ENCODE results near the gene ATP6V0D1.

Gene ATP6V0D1

DNA sequence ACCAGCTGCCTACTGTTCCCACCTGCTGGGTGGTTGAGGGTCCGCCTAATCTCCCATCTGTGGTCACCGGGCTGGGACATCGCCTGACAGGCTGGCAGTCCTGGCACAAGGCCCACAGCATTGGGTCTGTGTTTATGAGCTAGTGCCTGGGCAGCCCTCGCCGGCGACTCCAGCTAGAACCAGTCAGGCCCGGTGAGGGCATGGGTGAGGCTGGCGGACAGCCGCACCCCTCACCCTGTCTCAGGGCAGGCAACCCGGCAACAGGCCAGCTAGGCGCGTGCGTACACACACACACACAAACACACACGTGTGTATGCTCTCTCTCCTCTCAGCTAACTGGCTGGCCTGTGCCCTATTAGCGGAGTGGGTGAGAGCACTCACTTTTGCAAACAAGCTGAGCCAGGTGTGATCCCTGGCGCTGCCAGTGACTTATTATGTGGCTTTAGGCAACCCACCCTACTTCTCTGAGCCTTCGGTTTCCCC is 39.6 kb downstream of the ATP6V0D1 start:
- no peak for DNase-seq (ENCODE audit: low read depth, low spot score)
- H3K9me3 ChIP-seq (ENCODE audit: low read depth, low read length): no peaks in the 10 kb centered on the region
- H3K36me3 ChIP-seq (ENCODE audit: insufficient read depth, low read length): no peaks in the 10 kb centered on the region
- H3K27ac ChIP-seq: no peak overlapping the region
- no peak overlapping the region for H3K4me3 ChIP-seq
- no peak overlapping the region for H3K9ac ChIP-seq (ENCODE audit: insufficient read length)
- no peak for TF ChIP-seq EZH2 (IDR thresholded peaks at IDR 0.05)
- TF ChIP-seq POLR2AphosphoS5 (IDR thresholded peaks at IDR 0.05; ENCODE audit: borderline replicate concordance, low read depth, low read length): no peak
- TF ChIP-seq FOXP2 (optimal IDR thresholded peaks at IDR 0.05; ENCODE audit: control extremely low read depth, extremely low read length, insufficient read depth): no peak

DNA sequence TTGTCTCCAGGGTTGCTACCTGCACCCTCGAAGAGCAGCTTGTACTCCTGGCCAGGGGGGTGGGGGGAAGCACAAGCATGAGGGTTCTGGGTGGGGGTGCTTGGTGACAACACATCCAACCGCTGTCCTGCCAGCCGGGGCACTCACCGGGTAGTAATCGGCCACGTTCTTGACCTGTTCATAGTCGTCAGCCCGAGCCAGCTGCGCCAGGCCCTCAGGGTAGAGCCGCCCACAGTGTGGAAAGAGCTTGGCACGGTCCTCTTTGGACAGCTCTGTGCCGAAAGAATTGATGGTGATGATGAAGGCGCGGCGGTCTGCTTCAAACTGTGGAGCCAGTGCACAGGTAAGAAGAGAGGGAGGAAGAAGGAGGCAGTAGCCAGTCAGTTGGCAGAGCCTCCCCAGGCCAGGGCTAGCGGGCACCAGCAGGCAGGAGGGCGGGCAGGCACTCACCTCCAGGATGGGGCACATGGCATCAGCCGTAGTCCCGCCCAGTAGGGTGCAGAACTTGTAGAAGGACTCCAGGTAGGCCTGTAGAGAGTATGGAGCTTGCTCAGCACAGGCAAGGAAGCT is 42.0 kb downstream of the ATP6V0D1 start:
- no peak overlapping the region for H3K27ac ChIP-seq
- no peak overlapping the region for H3K4me3 ChIP-seq
- no peaks in the 10 kb centered on the region for H3K36me3 ChIP-seq (ENCODE audit: insufficient read depth, low read length)
- TF ChIP-seq POLR2AphosphoS5 (IDR thresholded peaks at IDR 0.05; ENCODE audit: borderline replicate concordance, low read depth, low read length) (no peak), EZH2 (IDR thresholded peaks at IDR 0.05) (no peak), FOXP2 (optimal IDR thresholded peaks at IDR 0.05; ENCODE audit: control extremely low read depth, extremely low read length, insufficient read depth) (no peak)
- no peak overlapping the region for H3K9ac ChIP-seq (ENCODE audit: insufficient read length)
- no peaks in the 10 kb centered on the region for H3K9me3 ChIP-seq (ENCODE audit: low read depth, low read length)
- DNase-seq (ENCODE audit: low read depth, low spot score): no peak

- TF ChIP-seq FOXP2 (optimal IDR thresholded peaks at IDR 0.05; ENCODE audit: control extremely low read depth, extremely low read length, insufficient read depth): no peak
- TF ChIP-seq EZH2 (IDR thresholded peaks at IDR 0.05): no peak
- TF ChIP-seq POLR2AphosphoS5 (IDR thresholded peaks at IDR 0.05; ENCODE audit: borderline replicate concordance, low read depth, low read length): no peak
- H3K9me3 ChIP-seq (ENCODE audit: low read depth, low read length): no peaks in the 10 kb centered on the region
- H3K4me3 ChIP-seq: no peak overlapping the region
- DNase-seq (ENCODE audit: low read depth, low spot score): no peak
- no peak overlapping the region for H3K27ac ChIP-seq
- no peaks in the 10 kb centered on the region for H3K36me3 ChIP-seq (ENCODE audit: insufficient read depth, low read length)
- H3K9ac ChIP-seq (ENCODE audit: insufficient read length): no peak overlapping the region
Measured at GRCh38 chr16:67438098-67438791, 42.7 kb downstream of the ATP6V0D1 start.

DNA sequence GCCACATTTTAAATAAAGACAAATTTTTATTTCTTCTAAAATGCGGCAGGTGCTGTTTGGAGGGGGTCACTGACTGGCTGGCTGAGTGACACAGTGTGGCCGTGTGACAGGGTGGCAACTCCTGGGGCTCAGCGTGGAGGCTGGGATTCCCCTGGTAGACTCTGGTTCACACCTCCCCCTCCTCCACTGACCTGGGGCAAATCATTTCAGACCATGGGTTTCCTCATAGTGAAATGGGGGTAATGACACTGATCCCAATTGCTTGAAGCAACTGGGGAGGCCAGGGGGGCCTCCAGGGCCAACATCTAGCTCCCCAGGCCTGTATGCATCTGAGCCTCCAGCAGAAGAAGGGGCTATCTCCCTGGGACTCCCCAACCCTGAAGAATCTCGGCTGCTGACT is 43.4 kb downstream of the ATP6V0D1 start:
- Histone ChIP-seq H3K4me3 (no peak overlapping the region), H3K9me3 (ENCODE audit: low read depth, low read length) (no peaks in the 10 kb centered on the region), H3K36me3 (ENCODE audit: insufficient read depth, low read length) (no peaks in the 10 kb centered on the region), H3K27ac (no peak overlapping the region), H3K9ac (ENCODE audit: insufficient read length) (no peak overlapping the region)
- no peak for TF ChIP-seq EZH2 (IDR thresholded peaks at IDR 0.05)
- no peak for TF ChIP-seq FOXP2 (optimal IDR thresholded peaks at IDR 0.05; ENCODE audit: control extremely low read depth, extremely low read length, insufficient read depth)
- TF ChIP-seq POLR2AphosphoS5 (IDR thresholded peaks at IDR 0.05; ENCODE audit: borderline replicate concordance, low read depth, low read length): no peak
- DNase-seq (ENCODE audit: low read depth, low spot score): no peak

DNA sequence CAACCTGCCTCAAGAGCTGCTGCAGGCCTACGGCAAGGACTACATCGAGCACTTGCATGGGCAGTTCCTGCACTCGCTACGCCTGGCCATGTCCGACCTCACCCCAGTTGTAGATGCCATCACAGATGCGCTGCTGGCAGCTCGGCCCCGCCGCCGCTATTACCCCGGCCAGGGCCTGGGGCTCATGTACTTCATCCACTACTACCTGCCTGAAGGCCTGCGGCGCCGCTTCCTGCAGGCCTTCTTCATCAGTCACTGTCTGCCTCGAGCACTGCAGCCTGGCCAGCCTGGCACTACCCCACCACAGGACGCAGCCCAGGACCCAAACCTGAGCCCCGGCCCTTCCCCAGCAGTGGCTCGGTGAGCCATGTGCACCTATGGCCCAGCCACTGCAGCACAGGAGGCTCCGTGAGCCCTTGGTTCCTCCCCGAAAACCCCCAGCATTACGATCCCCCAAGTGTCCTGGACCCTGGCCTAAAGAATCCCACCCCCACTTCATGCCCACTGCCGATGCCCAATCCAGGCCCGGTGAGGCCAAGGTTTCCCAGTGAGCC is 44.2 kb downstream of the ATP6V0D1 start:
- Histone ChIP-seq H3K4me3 (no peak overlapping the region), H3K9ac (ENCODE audit: insufficient read length) (no peak overlapping the region), H3K27ac (no peak overlapping the region), H3K36me3 (ENCODE audit: insufficient read depth, low read length) (no peaks in the 10 kb centered on the region), H3K9me3 (ENCODE audit: low read depth, low read length) (no peaks in the 10 kb centered on the region)
- DNase-seq (ENCODE audit: low read depth, low spot score): no peak
- TF ChIP-seq EZH2 (IDR thresholded peaks at IDR 0.05) (no peak), POLR2AphosphoS5 (IDR thresholded peaks at IDR 0.05; ENCODE audit: borderline replicate concordance, low read depth, low read length) (no peak), FOXP2 (optimal IDR thresholded peaks at IDR 0.05; ENCODE audit: control extremely low read depth, extremely low read length, insufficient read depth) (no peak)

DNA sequence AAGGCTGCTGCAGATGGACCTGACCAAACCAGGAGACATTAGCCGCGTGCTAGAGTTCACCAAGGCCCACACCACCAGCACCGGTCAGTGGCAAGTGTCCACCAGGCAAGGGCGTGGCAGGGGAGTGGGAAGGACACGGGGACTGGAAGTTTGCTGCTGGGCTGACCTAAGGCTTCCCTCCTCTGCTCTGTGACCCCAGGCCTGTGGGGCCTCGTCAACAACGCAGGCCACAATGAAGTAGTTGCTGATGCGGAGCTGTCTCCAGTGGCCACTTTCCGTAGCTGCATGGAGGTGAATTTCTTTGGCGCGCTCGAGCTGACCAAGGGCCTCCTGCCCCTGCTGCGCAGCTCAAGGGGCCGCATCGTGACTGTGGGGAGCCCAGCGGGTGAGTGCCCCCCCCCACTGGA is 45.2 kb downstream of the ATP6V0D1 start:
- no peak overlapping the region for H3K4me3 ChIP-seq
- DNase-seq (ENCODE audit: low read depth, low spot score): no peak
- H3K9me3 ChIP-seq (ENCODE audit: low read depth, low read length): no peaks in the 10 kb centered on the region
- H3K27ac ChIP-seq: no peak overlapping the region
- no peaks in the 10 kb centered on the region for H3K36me3 ChIP-seq (ENCODE audit: insufficient read depth, low read length)
- H3K9ac ChIP-seq (ENCODE audit: insufficient read length): no peak overlapping the region
- no peak for TF ChIP-seq FOXP2 (optimal IDR thresholded peaks at IDR 0.05; ENCODE audit: control extremely low read depth, extremely low read length, insufficient read depth)
- TF ChIP-seq POLR2AphosphoS5 (IDR thresholded peaks at IDR 0.05; ENCODE audit: borderline replicate concordance, low read depth, low read length): no peak
- no peak for TF ChIP-seq EZH2 (IDR thresholded peaks at IDR 0.05)

DNA sequence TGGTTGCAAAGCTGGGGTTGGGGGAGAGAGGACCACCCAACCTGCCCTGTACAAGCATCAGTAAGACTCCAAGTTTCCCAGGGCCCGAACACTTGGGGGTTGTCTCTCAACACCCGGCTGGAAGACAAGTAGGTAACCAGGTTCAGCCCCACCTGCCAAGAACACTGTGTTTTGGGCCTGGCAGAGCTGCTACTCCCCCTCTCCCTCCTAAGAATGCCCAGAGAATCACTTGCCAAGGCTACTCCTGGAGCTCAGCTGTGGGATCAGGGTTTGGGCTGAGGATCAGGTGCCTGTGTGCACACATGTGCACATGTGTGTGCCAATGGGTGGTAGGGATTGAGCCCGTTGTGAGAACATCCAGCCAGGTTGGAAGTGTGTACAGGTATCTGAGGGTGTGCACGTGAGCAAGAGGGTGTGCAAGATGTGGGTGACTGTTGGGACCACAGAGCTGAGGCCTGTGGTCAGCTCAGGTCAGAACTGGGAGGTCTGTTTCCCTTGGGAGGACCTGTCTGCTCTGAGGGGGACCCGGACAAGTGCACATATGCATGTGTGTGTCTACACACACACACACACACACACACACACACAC is 47.7 kb downstream of the ATP6V0D1 start:
- Histone ChIP-seq H3K27ac (no peak overlapping the region), H3K36me3 (ENCODE audit: insufficient read depth, low read length) (no peaks in the 10 kb centered on the region), H3K4me3 (no peak overlapping the region), H3K9ac (ENCODE audit: insufficient read length) (no peak overlapping the region), H3K9me3 (ENCODE audit: low read depth, low read length) (no peaks in the 10 kb centered on the region)
- TF ChIP-seq EZH2 (IDR thresholded peaks at IDR 0.05) (no peak), FOXP2 (optimal IDR thresholded peaks at IDR 0.05; ENCODE audit: control extremely low read depth, extremely low read length, insufficient read depth) (no peak), POLR2AphosphoS5 (IDR thresholded peaks at IDR 0.05; ENCODE audit: borderline replicate concordance, low read depth, low read length) (no peak)
- DNase-seq (ENCODE audit: low read depth, low spot score): no peak

DNA sequence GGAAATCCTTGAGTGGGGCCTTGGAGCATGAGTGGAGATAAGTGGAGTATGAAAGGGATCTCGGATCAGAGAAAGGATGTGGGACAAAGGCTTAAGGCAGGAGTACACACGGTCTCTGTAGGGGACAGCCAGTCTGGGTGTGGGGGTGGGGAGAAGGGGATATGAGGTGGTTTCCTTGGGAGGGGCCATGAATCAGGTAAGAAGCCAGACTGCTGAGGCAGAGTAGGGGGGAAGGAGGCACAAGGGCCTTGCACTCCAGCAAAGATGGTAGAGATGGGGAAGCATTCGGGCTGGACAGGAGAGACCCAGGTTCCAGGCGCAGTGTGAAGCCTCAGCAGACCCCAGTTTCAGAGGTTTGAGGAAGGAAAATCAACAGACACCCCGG is 48.5 kb downstream of the ATP6V0D1 start:
- DNase-seq (ENCODE audit: low read depth, low spot score): no peak

More for the DNA sequence above, 48.5 kb downstream of the ATP6V0D1 start:
- H3K4me3 ChIP-seq: no peak overlapping the region
- no peaks in the 10 kb centered on the region for H3K9me3 ChIP-seq (ENCODE audit: low read depth, low read length)
- TF ChIP-seq FOXP2 (optimal IDR thresholded peaks at IDR 0.05; ENCODE audit: control extremely low read depth, extremely low read length, insufficient read depth): no peak
- no peak for TF ChIP-seq POLR2AphosphoS5 (IDR thresholded peaks at IDR 0.05; ENCODE audit: borderline replicate concordance, low read depth, low read length)
- TF ChIP-seq EZH2 (IDR thresholded peaks at IDR 0.05): no peak
- H3K9ac ChIP-seq (ENCODE audit: insufficient read length): no peak overlapping the region
- H3K36me3 ChIP-seq (ENCODE audit: insufficient read depth, low read length): no peaks in the 10 kb centered on the region
- H3K27ac ChIP-seq: no peak overlapping the region
